Stomach (tissue), 9 donors: ENCODE measurements around the gene PPP2R3C. TPM values are rescaled to one million over a fixed set of nuclear protein-coding genes. Genes with fewer than 3 reads are reported as not detected.
"Not testable (repeated sequence)": the region's sequence is repeated elsewhere in the genome, so short reads cannot be mapped to it uniquely, and the experiment has no call there.

Experiments
- DNase-seq, 2 donors: peaks; one replicate each; pipeline versions ENCODE4 v3.0.0 to v3.0.0-alpha.2; 2013 to 2019
- H3K27ac ChIP-seq, 5 donors: fragments of 200-600 bp in 4 of 5; sonication (generic) in 4 of 5; one replicate each; pipeline ENCODE4 v1.5.1; 2013 to 2019; ENCODE audit warnings: mild to moderate bottlenecking in 1 of 5, moderate library complexity in 1 of 5
- H3K27me3 ChIP-seq, 3 donors: fragments of 200-600 bp; sonication (generic); one replicate each; pipeline ENCODE4 v1.5.1; 2017 to 2019; ENCODE audit warnings: mixed run types in 1 of 3
- H3K36me3 ChIP-seq, 4 donors: fragments of 200-600 bp; sonication (generic); 1 replicate in 3 of 4; 2 replicates in 1 of 4; pipeline ENCODE4 v1.5.1; 2016 to 2019
- H3K4me1 ChIP-seq, 4 donors: fragments of 200-600 bp; sonication (generic); one replicate each; pipeline ENCODE4 v1.5.1; 2016 to 2019
- H3K4me3 ChIP-seq, 4 donors: fragments of 200-600 bp; sonication (generic) in 3 of 4; one replicate each; pipeline ENCODE4 v1.5.1; 2016 to 2019; ENCODE audit warnings: mild to moderate bottlenecking in 1 of 4
- H3K9me3 ChIP-seq, 4 donors: fragments of 200-600 bp; sonication (generic); one replicate each; pipeline ENCODE4 v1.5.1; 2016 to 2019
- CTCF ChIP-seq, 7 experiments: fragments of 450-650 bp in 4 of 7; fragments of 200-600 bp in 3 of 7; sonication (generic) in 3 of 7; IDR thresholded peaks; one replicate each; pipeline ENCODE4 v1.5.1; 2016 to 2019; ENCODE audit warnings: antibody characterized with exemption in 7 of 7, control low read depth in 2 of 7, mild to moderate bottlenecking in 1 of 7
- EP300 ChIP-seq: sonication (generic); formaldehyde crosslinking; IDR thresholded peaks from one replicate; pipeline ENCODE4 v1.6.1; 2017; ENCODE audit warnings: antibody characterized with exemption
- POLR2A ChIP-seq, 4 donors: fragments of 450-650 bp; IDR thresholded peaks; one replicate each; pipeline ENCODE4 v1.6.1; 2016; ENCODE audit warnings: antibody characterized with exemption in 4 of 4, control low read depth in 2 of 4, mild to moderate bottlenecking in 1 of 4, moderate library complexity in 1 of 4
- POLR2AphosphoS5 ChIP-seq, 3 donors: sonication (generic); formaldehyde crosslinking; IDR thresholded peaks; one replicate each; pipeline ENCODE4 v1.6.1; 2016; ENCODE audit warnings: antibody characterized with exemption in 3 of 3
- WGBS, 5 donors: extraction: QIAGEN DNeasy Blood & Tissue Kit in 3 of 5; methylation state at CpG; one replicate each; pipeline versions ENCODE4 v1.1.5 to v1.1.7; 2013 to 2018; 5-methylcytosine and 5-hydroxymethylcytosine counted together
- intact Hi-C: fragments of 100-400 bp; cut with DNase I; formaldehyde crosslinking; loops from one replicate; pipeline ENCODE4 v1.15.1; 2023; ENCODE audit warnings: low total_unique reads
- polyA plus RNA-seq, 3 donors: library from polyadenylated mRNA; stranded (reverse); fragments of 200-250 nt; gene quantifications; one replicate each; pipeline ENCODE4 v1.2.3, GENCODE V29; 2013
- total RNA-seq, 5 donors: library from RNA; depleted of rRNA; stranded (reverse); fragments of >200 nt; gene quantifications; one replicate each; pipeline versions ENCODE4 v1.1.0 to v1.2.3, GENCODE V29; 2014 to 2016
- donor health status: healthy with polysubstance abuse.
- donor health status: Bipolar disorder and iron deficiency.
- donor health status: healthy.

PPP2R3C gene
- total and polyA plus RNA-seq, 8 donors = 15.6 to 53.7 (median 24.7) TPM

GRCh38 chr14:35079742-35080141, 42.0 kb downstream of the PPP2R3C start:
- H3K27ac ChIP-seq = no peak overlapping the region
- peaks cover 0 to 6% (median 0%) of the 10 kb centered on the region in 4 donors for H3K4me1 ChIP-seq
- intact Hi-C loops = no loop called here
- peaks cover 7 to 89% (median 74%) of the 10 kb centered on the region in 4 donors for H3K36me3 ChIP-seq
- DNase-seq = peak in 1 of 2 donors; percentile 3
- TF ChIP-seq EP300 = no peak
- no peak for TF ChIP-seq CTCF (IDR thresholded peaks at IDR 0.05)
- TF ChIP-seq POLR2AphosphoS5 (IDR thresholded peaks at IDR 0.05) = no peak
- TF ChIP-seq POLR2A (IDR thresholded peaks at IDR 0.05) = no peak
- no peaks in the 10 kb centered on the region for H3K27me3 ChIP-seq
- H3K9me3 ChIP-seq = no peaks in the 10 kb centered on the region
- no peak overlapping the region for H3K4me3 ChIP-seq
- 48 to 78% (median 62%) methylated on average over 1 of the region's 1 CpG for WGBS, 5 donors

GRCh38 chr14:35078082-35078481, 43.7 kb downstream of the PPP2R3C start:
- intact Hi-C loops = no loop called here

GRCh38 chr14:35073486-35073885, 48.3 kb downstream of the PPP2R3C start:
- 62 to 94% (median 71%) methylated on average over 1 of the region's 1 CpG for WGBS, 5 donors

More at GRCh38 chr14:35078082-35078481, 43.7 kb downstream of the PPP2R3C start:
- peaks cover 9 to 88% (median 73%) of the 10 kb centered on the region in 4 donors for H3K36me3 ChIP-seq
- peak in 1 of 2 donors; percentile 13 for DNase-seq
- no peaks in the 10 kb centered on the region for H3K27me3 ChIP-seq
- WGBS, 5 donors = 68 to 85% (median 76%) methylated on average over 2 of the region's 2 CpGs
- H3K4me3 ChIP-seq = no peak overlapping the region
- H3K4me1 ChIP-seq = peaks cover 0 to 6% (median 0%) of the 10 kb centered on the region in 4 donors
- peak in 1 of 3 donors; percentile 27 for TF ChIP-seq POLR2AphosphoS5 (IDR thresholded peaks at IDR 0.05)
- TF ChIP-seq POLR2A (IDR thresholded peaks at IDR 0.05) = no peak
- no peak overlapping the region for H3K27ac ChIP-seq
- H3K9me3 ChIP-seq = no peaks in the 10 kb centered on the region

GRCh38 chr14:35072226-35072625, 49.6 kb downstream of the PPP2R3C start:
- no peak for TF ChIP-seq CTCF (IDR thresholded peaks at IDR 0.05)
- no peak for TF ChIP-seq POLR2A (IDR thresholded peaks at IDR 0.05)
- no peak for TF ChIP-seq EP300
- no peak for TF ChIP-seq POLR2AphosphoS5 (IDR thresholded peaks at IDR 0.05)
- Histone ChIP-seq H3K27me3 (no peaks in the 10 kb centered on the region), H3K36me3 (peaks cover 7 to 75% (median 69%) of the 10 kb centered on the region in 4 donors), H3K4me3 (no peak overlapping the region), H3K4me1 (no peaks in the 10 kb centered on the region), H3K9me3 (no peaks in the 10 kb centered on the region), H3K27ac (no peak overlapping the region)
- intact Hi-C loops = no loop called here
- WGBS, 5 donors = 91 to 100% (median 97%) methylated on average over 3 of the region's 3 CpGs
- no peak for DNase-seq

More at GRCh38 chr14:35073486-35073885, 48.3 kb downstream of the PPP2R3C start:
- no peaks in the 10 kb centered on the region for H3K27me3 ChIP-seq
- intact Hi-C loops = no loop called here
- H3K9me3 ChIP-seq = no peaks in the 10 kb centered on the region
- no peak overlapping the region for H3K4me3 ChIP-seq
- no peak overlapping the region for H3K27ac ChIP-seq
- TF ChIP-seq EP300 = no peak
- no peak for TF ChIP-seq POLR2A (IDR thresholded peaks at IDR 0.05)
- H3K4me1 ChIP-seq = peaks cover 0 to 6% (median 0%) of the 10 kb centered on the region in 4 donors
- no peak for DNase-seq
- peaks cover 6 to 80% (median 68%) of the 10 kb centered on the region in 4 donors for H3K36me3 ChIP-seq

GRCh38 chr14:35068238-35069012, 53.4 kb downstream of the PPP2R3C start:
- WGBS, 5 donors = 65 to 84% (median 71%) methylated on average over 4 of the region's 4 CpGs
- Histone ChIP-seq H3K9me3 (no peaks in the 10 kb centered on the region), H3K4me3 (no peak overlapping the region), H3K4me1 (no peaks in the 10 kb centered on the region), H3K27ac (no peak overlapping the region), H3K27me3 (no peaks in the 10 kb centered on the region), H3K36me3 (peaks cover 4 to 72% (median 55%) of the 10 kb centered on the region in 4 donors)
- TF ChIP-seq POLR2A (IDR thresholded peaks at IDR 0.05) (no peak), POLR2AphosphoS5 (IDR thresholded peaks at IDR 0.05) (no peak), CTCF (IDR thresholded peaks at IDR 0.05) (no peak)
- intact Hi-C loops = no loop called here
- no peak for DNase-seq

- H3K4me1 ChIP-seq, H3K27me3 ChIP-seq, H3K4me3 ChIP-seq, H3K9me3 ChIP-seq, intact Hi-C loops, DNase-seq, H3K27ac ChIP-seq: not testable (repeated sequence)
- H3K36me3 ChIP-seq = peaks cover 4 to 63% (median 42%) of the 10 kb centered on the region in 4 donors
- 90 to 97% (median 95%) methylated on average over 5 of the region's 5 CpGs for WGBS, 5 donors
Observed at GRCh38 chr14:35065731-35066130, 56.1 kb downstream of the PPP2R3C start.

GRCh38 chr14:35061113-35061791, 60.5 kb downstream of the PPP2R3C start:
- 39 to 67% (median 58%) methylated on average over 1 of the region's 1 CpG for WGBS, 5 donors
- Histone ChIP-seq H3K27ac (peak overlapping the region in 1 of 5 donors; percentile 13), H3K36me3 (peaks cover 4 to 61% (median 59%) of the 10 kb centered on the region in 4 donors)
- H3K27me3 ChIP-seq, H3K4me3 ChIP-seq, H3K4me1 ChIP-seq, intact Hi-C loops, H3K9me3 ChIP-seq: not testable (repeated sequence)
- DNase-seq = peak; percentile 28 to 35
